ENCODE measurements around the gene PLCH2.

GRCh38 chr1:2437617-2438016, 38.5 kb upstream of the PLCH2 start:
- TF ChIP-seq CTCF (IDR thresholded peaks at IDR 0.05) (no peak), POLR2A (IDR thresholded peaks at IDR 0.05) (no peak)
